ENCODE data around the gene FLRT1.

Gene FLRT1

DNA sequence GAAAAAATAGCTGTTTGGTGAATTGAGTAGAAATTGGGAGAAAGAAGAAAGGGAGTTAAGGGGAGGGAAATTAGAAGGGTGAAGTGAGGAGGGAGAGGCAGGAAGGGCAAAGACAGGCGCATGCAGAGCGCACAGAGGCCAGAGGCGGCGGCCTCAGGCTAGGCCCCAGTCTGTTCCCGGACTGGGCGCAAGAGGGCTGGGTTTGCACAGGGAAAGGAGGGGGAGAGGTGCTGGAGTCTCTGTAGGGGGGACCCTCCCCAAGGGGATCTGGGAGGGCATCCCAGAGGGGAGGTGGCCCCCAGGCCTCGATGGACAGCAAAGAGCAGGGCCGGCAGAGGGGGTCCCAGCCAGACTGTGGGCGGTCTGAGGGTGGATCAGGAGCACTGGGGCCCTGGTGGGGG, 1.3 kb upstream of the FLRT1 start:
- ChIA-PET POLR2A (no interaction called here), CTCF (no interaction called here)
- no peak for TF ChIP-seq CTCF (IDR thresholded peaks at IDR 0.05; ENCODE audit: control extremely low read depth, extremely low read depth, low read depth, missing control alignments)
- no peak for DNase-seq (ENCODE audit: extremely low spot score)

DNA sequence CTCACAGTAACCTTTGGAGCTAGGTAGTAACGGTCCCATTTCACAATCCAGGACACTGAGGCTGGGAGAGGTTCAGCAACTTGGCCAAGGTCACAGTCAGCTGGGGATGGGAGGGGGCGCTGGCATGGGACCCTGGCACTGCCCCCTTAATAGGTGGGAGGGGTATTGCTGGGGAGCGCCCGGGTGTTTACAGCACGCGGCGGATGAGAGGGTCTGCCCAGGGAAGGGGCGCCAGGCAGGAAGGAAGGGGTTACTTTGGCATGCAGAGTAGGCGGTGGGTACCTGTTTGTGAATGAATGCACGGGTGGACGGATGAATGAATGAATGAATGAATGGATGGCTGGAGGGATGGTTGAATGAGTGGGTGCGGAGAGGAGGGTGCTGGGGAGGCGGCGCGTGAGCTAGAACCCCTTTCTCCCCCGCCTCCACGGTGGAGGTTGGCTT, 628 bp upstream of the FLRT1 start:
- POLR2A ChIA-PET: no interaction called here
- DNase-seq (ENCODE audit: extremely low spot score): no peak
- no peak for TF ChIP-seq CTCF (IDR thresholded peaks at IDR 0.05; ENCODE audit: control extremely low read depth, extremely low read depth, low read depth, missing control alignments)
- CTCF ChIA-PET: no interaction called here

GRCh38 chr11:64036087-64037026, 626 bp downstream of the FLRT1 start:
- CTCF ChIA-PET: no interaction called here
- POLR2A ChIA-PET: no interaction called here
- TF ChIP-seq CTCF (IDR thresholded peaks at IDR 0.05; ENCODE audit: control extremely low read depth, extremely low read depth, low read depth, missing control alignments): no peak
- no peak for DNase-seq (ENCODE audit: extremely low spot score)

- ChIA-PET CTCF (no interaction called here), POLR2A (no interaction called here)
- no peak for TF ChIP-seq CTCF (IDR thresholded peaks at IDR 0.05; ENCODE audit: control extremely low read depth, extremely low read depth, low read depth, missing control alignments)
- DNase-seq (ENCODE audit: extremely low spot score): no peak
Measured at GRCh38 chr11:64037027-64037634, 1.4 kb downstream of the FLRT1 start.

- no peak for TF ChIP-seq CTCF (IDR thresholded peaks at IDR 0.05; ENCODE audit: control extremely low read depth, extremely low read depth, low read depth, missing control alignments)
- no peak for DNase-seq (ENCODE audit: extremely low spot score)
- ChIA-PET POLR2A (no interaction called here), CTCF (interaction anchor here (1.2 kb wide), 1 partner anchor 298 kb away, joined by 3 read pairs; no protein-coding TSS in a partner anchor)
Measured at GRCh38 chr11:64038500-64038899, 2.8 kb downstream of the FLRT1 start.

DNA sequence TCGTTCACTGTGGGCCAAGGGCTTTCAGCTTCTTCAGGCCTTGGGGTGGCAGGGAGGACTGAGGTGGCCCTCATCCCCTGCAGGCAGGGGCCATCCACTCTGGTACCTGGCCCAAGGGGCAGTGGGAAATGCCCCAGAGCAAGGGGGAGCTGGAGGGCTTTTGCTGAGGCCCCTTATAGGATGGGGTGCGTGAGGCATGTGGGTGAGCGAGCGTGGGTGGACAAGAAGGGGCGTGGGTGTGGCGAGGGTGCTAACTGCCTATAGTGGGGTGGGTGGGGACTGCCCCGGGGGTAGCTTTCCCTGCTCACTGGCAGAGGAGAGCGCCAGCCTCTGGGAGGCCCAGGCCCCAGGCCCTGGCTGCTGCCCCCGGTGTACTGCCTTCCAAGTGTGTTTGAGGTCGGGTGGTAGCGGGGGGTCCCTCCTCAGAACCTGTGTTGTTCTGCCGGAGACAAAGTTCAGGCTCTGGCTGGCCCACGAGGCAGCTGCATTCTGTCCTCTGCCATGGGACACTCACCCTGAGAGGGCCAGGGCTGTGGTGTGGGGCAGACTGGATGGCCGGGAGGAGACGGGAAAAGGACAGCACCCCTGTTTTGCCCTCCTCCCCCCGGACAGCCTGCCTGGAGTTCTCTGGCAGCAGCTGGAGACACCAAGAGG, 3.4 kb downstream of the FLRT1 start:
- POLR2A ChIA-PET: no interaction called here
- DNase-seq (ENCODE audit: extremely low spot score): no peak
- CTCF ChIA-PET: interaction anchor here (1.2 kb wide), 1 partner anchor 299 kb away, joined by 3 read pairs; no protein-coding TSS in a partner anchor
- no peak for TF ChIP-seq CTCF (IDR thresholded peaks at IDR 0.05; ENCODE audit: control extremely low read depth, extremely low read depth, low read depth, missing control alignments)
